HepG2 (cell line): ENCODE results near the gene ASXL1. TPM values are rescaled to one million over a fixed set of nuclear protein-coding genes. Genes with fewer than 3 reads are reported as not detected.

Experiments used
- CBFB ChIP-seq: sonication (generic); formaldehyde crosslinking; IDR thresholded peaks from 2 replicates; pipeline ENCODE4 v1.4.0; 2020; ENCODE audit warnings: missing genetic modification reagents
- CBX5 ChIP-seq: sonication (generic); formaldehyde crosslinking; IDR thresholded peaks from 2 replicates; pipeline ENCODE4 v1.4.0; 2020; ENCODE audit warnings: missing genetic modification reagents, borderline replicate concordance
- CEBPB ChIP-seq: IDR thresholded peaks from 2 replicates; pipeline ENCODE4 v1.6.1; 2011; ENCODE audit warnings: low read depth, low read length, improper control_type of control experiment, borderline replicate concordance
- E2F5 ChIP-seq: sonication (generic); formaldehyde crosslinking; conservative IDR thresholded peaks from 2 replicates; pipeline ENCODE4 v1.4.0; 2020; ENCODE audit warnings: missing genetic modification reagents
- IRF9 ChIP-seq: sonication (generic); formaldehyde crosslinking; IDR thresholded peaks from 2 replicates; pipeline ENCODE4 v1.8.0; 2022; ENCODE audit warnings: missing genetic modification reagents, mild to moderate bottlenecking, borderline replicate concordance
- JUND ChIP-seq: sonication (generic); formaldehyde crosslinking; IDR thresholded peaks from 2 replicates; pipeline ENCODE4 v1.8.0; 2022; ENCODE audit warnings: mild to moderate bottlenecking, missing genetic modification reagents
- NCOA2 ChIP-seq: sonication (generic); formaldehyde crosslinking; IDR thresholded peaks from 2 replicates; pipeline ENCODE4 v1.8.0; 2022; ENCODE audit warnings: inconsistent platforms
- PATZ1 ChIP-seq: sonication (generic); formaldehyde crosslinking; IDR thresholded peaks from 2 replicates; pipeline ENCODE4 v1.4.0; 2020; ENCODE audit warnings: missing genetic modification reagents
- SP1 ChIP-seq, 2 experiments: fragments of 450-650 bp in 1 of 2; sonication (generic) in 1 of 2; formaldehyde crosslinking in 1 of 2; IDR thresholded peaks; 2 replicates each; pipeline versions ENCODE4 v1.4.0 to v1.6.1; 2016 to 2020; ENCODE audit warnings: missing genetic modification reagents in 1 of 2
- THRA ChIP-seq: sonication (generic); formaldehyde crosslinking; IDR thresholded peaks from 2 replicates; pipeline ENCODE4 v1.4.0; 2020; ENCODE audit warnings: missing genetic modification reagents, borderline replicate concordance
- XRCC5 ChIP-seq: fragments of 200-400 bp; formaldehyde crosslinking; optimal IDR thresholded peaks from 2 replicates; pipeline ENCODE3; 2017; ENCODE audit warnings: mild to moderate bottlenecking, low read length
- ZBTB7A ChIP-seq: sonication (generic); formaldehyde crosslinking; IDR thresholded peaks from 2 replicates; pipeline ENCODE4 v1.8.0; 2022; ENCODE audit warnings: mild to moderate bottlenecking, missing genetic modification reagents
- ZMYM3 ChIP-seq: sonication (generic); formaldehyde crosslinking; IDR thresholded peaks from 2 replicates; pipeline ENCODE4 v1.5.1; 2020; ENCODE audit warnings: mild to moderate bottlenecking, missing genetic modification reagents
- ZNF331 ChIP-seq: sonication (generic); formaldehyde crosslinking; IDR thresholded peaks from 2 replicates; pipeline ENCODE4 v1.4.0; 2020; ENCODE audit warnings: missing genetic modification reagents
- ZNF367 ChIP-seq: sonication (generic); formaldehyde crosslinking; IDR thresholded peaks from 2 replicates; pipeline ENCODE4 v1.4.0; 2020; ENCODE audit warnings: missing genetic modification reagents, borderline replicate concordance
- ZNF577 ChIP-seq: sonication (generic); formaldehyde crosslinking; IDR thresholded peaks from 2 replicates; pipeline ENCODE4 v1.4.0; 2020; ENCODE audit warnings: mild to moderate bottlenecking, low read depth, missing genetic modification reagents, borderline replicate concordance
- ZNF687 ChIP-seq: sonication (generic); formaldehyde crosslinking; IDR thresholded peaks from 2 replicates; pipeline ENCODE4 v1.5.1; 2020; ENCODE audit warnings: mild to moderate bottlenecking, missing genetic modification reagents, moderate library complexity
- ZNF780A ChIP-seq: sonication (generic); formaldehyde crosslinking; IDR thresholded peaks from 2 replicates; pipeline ENCODE4 v1.8.0; 2022; ENCODE audit warnings: mild to moderate bottlenecking, missing genetic modification reagents, moderate library complexity
- ZNF83 ChIP-seq: sonication (generic); formaldehyde crosslinking; IDR thresholded peaks from 2 replicates; pipeline ENCODE4 v1.4.0; 2020; ENCODE audit warnings: missing genetic modification reagents, mild to moderate bottlenecking, borderline replicate concordance
- polyA plus RNA-seq, 8 experiments: library from polyadenylated mRNA; depleted of rRNA in 3 of 8; stranded (reverse) in 7 of 8; unstranded in 1 of 8; fragments of >200 nt; fragmentation: Illumina TruSeq in 4 of 8; extraction: Trizol in 4 of 8; gene quantifications; 2 replicates each; pipeline versions ENCODE4 v1.2.1 to v1.2.3, GENCODE V29; 2011 to 2016; ENCODE audit warnings: low read depth in 4 of 8, missing spikeins in 1 of 8, mixed read lengths in 1 of 8; ENCODE audit not compliant: insufficient read depth in 1 of 8
- total RNA-seq, 5 experiments: library from RNA; depleted of rRNA; stranded (reverse); fragments of >200 nt; fragmentation: Illumina TruSeq; extraction: Trizol; gene quantifications; 2 replicates each; pipeline ENCODE4 v1.2.3, GENCODE V29; 2016; ENCODE audit warnings: low read depth in 1 of 5

Gene ASXL1
- total and polyA plus RNA-seq, 2 of the 13 experiments (the other 11 are each of a cell fraction or from before 2014, with no cell fraction given), result 62.1 to 74.8 TPM

GRCh38 chr20:32437391-32438074 lies 79.4 kb downstream of the ASXL1 start (continued):
- TF ChIP-seq NCOA2 (CRISPR knock-in tag) (peak; percentile 27; the same call in 1 of the 2 replicates), ZNF577 (CRISPR knock-in tag) (no peak), CEBPB (peak; percentile 44; the same call in 1 of the 2 replicates), E2F5 (CRISPR knock-in tag) (no peak), IRF9 (CRISPR knock-in tag) (0 out of 2 replicates have a peak, but pooled peaks have one; percentile 53), ZNF367 (CRISPR knock-in tag) (no peak), ZNF780A (no peak), ZMYM3 (CRISPR knock-in tag) (0 out of 2 replicates have a peak, but pooled peaks have one; percentile 35), PATZ1 (CRISPR knock-in tag) (0 out of 2 replicates have a peak, but pooled peaks have one; percentile 56), XRCC5 (peak; percentile 94), JUND (CRISPR knock-in tag) (peak; percentile 68; the same call in 1 of the 2 replicates), ZNF83 (CRISPR knock-in tag) (no peak), ZNF687 (CRISPR knock-in tag) (0 out of 2 replicates have a peak, but pooled peaks have one; percentile 12), CBX5 (peak; percentile 77), THRA (CRISPR knock-in tag) (peak; percentile 51; the same call in 1 of the 2 replicates), SP1 (IDR thresholded peaks at IDR 0.05) (no peak), SP1 (CRISPR knock-in tag; IDR thresholded peaks at IDR 0.05) (peak; percentile 40; the same call in 1 of the 2 replicates), CBFB (CRISPR knock-in tag) (peak; percentile 54; the same call in 1 of the 2 replicates), ZNF331 (CRISPR knock-in tag) (no peak; the same call in 1 of the 2 replicates), ZBTB7A (CRISPR knock-in tag) (no peak)
